ENCODE measurements around the gene FSCB.

DNA sequence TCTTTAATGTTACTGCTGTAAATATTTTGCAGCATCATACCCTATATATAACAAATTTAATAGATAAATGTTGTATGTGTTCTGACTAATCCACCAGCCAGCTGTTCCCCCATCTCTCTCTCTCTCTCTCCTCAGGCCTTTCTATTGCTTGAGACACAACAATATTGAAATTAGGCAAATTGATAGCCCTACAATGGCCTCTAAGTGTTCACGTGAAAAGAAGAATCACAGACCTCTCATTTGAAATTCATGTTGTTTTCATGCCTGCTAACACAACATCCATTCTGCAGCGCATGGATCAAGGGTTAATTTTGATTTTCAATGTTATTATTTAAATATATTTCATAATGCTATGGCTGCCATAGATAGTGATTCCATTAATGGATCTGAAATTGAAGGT, 1.8 kb upstream of the FSCB start:
- TF ChIP-seq, protein P1, sequence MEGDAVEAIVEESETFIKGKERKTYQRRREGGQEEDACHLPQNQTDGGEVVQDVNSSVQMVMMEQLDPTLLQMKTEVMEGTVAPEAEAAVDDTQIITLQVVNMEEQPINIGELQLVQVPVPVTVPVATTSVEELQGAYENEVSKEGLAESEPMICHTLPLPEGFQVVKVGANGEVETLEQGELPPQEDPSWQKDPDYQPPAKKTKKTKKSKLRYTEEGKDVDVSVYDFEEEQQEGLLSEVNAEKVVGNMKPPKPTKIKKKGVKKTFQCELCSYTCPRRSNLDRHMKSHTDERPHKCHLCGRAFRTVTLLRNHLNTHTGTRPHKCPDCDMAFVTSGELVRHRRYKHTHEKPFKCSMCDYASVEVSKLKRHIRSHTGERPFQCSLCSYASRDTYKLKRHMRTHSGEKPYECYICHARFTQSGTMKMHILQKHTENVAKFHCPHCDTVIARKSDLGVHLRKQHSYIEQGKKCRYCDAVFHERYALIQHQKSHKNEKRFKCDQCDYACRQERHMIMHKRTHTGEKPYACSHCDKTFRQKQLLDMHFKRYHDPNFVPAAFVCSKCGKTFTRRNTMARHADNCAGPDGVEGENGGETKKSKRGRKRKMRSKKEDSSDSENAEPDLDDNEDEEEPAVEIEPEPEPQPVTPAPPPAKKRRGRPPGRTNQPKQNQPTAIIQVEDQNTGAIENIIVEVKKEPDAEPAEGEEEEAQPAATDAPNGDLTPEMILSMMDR (conservative IDR thresholded peaks at IDR 0.05; ENCODE audit: low read depth, low read length): no peak
- TF ChIP-seq EZH2phosphoT487 (IDR thresholded peaks at IDR 0.05; ENCODE audit: borderline replicate concordance, low read length): no peak
- no peak for TF ChIP-seq EZH2 (IDR thresholded peaks at IDR 0.05; ENCODE audit: low read length, unreplicated experiment)
